Epithelial cell of proximal tubule (primary cell): ENCODE measurements around the gene PIGBOS1. TPM values are rescaled to one million over a fixed set of nuclear protein-coding genes. Genes with fewer than 3 reads are reported as not detected.

Experiments used
- DNase-seq: peaks from one replicate; pipeline ENCODE4 v3.0.0-alpha.2; 2011; ENCODE audit warnings: low read depth
- H3K4me3 ChIP-seq: 2 replicates; pipeline ENCODE4 v1.5.1; 2011; ENCODE audit warnings: low read depth, mild to moderate bottlenecking, low read length
- total RNA-seq: library from RNA; depleted of rRNA; stranded (reverse); fragments of >200 nt; gene quantifications from 2 replicates; pipeline ENCODE4 v1.2.3, GENCODE V29; 2015
- TF ChIP-seq, protein P1 (sequence below): conservative IDR thresholded peaks from 2 replicates; pipeline ENCODE4 v1.5.1; 2012; ENCODE audit warnings: low read depth, mild to moderate bottlenecking, low read length

The PIGBOS1 gene
- total RNA-seq, 1 donor from 2014 or later: 7.4 TPM

GRCh38 chr15:55277715-55278114 is 41.2 kb downstream of the PIGBOS1 start:
- DNase-seq: no peak
- TF ChIP-seq, protein P1, sequence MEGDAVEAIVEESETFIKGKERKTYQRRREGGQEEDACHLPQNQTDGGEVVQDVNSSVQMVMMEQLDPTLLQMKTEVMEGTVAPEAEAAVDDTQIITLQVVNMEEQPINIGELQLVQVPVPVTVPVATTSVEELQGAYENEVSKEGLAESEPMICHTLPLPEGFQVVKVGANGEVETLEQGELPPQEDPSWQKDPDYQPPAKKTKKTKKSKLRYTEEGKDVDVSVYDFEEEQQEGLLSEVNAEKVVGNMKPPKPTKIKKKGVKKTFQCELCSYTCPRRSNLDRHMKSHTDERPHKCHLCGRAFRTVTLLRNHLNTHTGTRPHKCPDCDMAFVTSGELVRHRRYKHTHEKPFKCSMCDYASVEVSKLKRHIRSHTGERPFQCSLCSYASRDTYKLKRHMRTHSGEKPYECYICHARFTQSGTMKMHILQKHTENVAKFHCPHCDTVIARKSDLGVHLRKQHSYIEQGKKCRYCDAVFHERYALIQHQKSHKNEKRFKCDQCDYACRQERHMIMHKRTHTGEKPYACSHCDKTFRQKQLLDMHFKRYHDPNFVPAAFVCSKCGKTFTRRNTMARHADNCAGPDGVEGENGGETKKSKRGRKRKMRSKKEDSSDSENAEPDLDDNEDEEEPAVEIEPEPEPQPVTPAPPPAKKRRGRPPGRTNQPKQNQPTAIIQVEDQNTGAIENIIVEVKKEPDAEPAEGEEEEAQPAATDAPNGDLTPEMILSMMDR: no peak
- H3K4me3 ChIP-seq: no peak overlapping the region

DNA sequence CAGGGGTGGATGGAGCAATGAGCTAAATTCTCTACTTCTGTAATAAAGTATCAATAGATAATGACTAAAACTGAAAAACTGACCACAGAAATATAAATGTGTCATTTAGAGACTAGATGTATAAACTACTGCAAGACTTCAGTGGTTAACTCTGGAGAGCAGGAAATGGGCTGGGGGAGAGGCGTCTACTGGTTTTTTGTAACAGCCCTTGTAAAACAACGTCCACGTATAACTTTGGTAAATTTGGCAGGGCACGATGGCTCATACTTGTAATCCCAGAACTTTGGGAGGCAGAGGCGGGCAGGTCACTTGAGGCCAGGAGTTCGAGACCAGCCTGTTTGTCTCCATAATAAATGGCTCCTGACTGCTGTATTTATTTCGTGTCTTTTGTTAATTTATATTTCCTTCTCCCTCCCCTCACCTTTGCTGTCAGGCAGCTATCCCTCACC is 41.8 kb downstream of the PIGBOS1 start:
- TF ChIP-seq, protein P1: no peak
- no peak for DNase-seq

GRCh38 chr15:55276324-55276723 is 42.6 kb downstream of the PIGBOS1 start:
- TF ChIP-seq, protein P1: no peak
- no peak for DNase-seq

More for the DNA sequence above, 41.8 kb downstream of the PIGBOS1 start:
- no peak overlapping the region for H3K4me3 ChIP-seq

DNA sequence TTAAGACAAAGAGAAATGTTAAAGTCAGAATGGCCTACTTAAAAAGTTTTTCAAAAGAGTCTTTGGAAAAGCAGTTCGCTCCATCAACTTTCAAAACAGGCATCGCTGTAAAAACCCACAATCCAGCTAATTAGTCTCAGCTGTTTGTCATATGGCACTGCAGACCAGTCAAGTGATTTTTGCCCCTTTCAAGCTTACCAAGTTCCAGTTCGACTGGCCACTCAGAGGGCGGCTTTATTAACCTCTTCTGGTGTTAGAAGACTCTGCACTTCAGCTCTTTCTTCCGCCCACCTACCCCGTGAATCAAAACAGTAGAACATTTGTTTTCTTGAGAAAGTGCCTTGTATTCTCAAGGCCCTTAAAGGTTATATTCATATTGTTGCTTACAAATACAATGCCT is 48.6 kb downstream of the PIGBOS1 start:
- TF ChIP-seq, protein P1: no peak
- H3K4me3 ChIP-seq: no peak overlapping the region
- DNase-seq: no peak

More at GRCh38 chr15:55276324-55276723, 42.6 kb downstream of the PIGBOS1 start:
- H3K4me3 ChIP-seq: no peak overlapping the region

DNA sequence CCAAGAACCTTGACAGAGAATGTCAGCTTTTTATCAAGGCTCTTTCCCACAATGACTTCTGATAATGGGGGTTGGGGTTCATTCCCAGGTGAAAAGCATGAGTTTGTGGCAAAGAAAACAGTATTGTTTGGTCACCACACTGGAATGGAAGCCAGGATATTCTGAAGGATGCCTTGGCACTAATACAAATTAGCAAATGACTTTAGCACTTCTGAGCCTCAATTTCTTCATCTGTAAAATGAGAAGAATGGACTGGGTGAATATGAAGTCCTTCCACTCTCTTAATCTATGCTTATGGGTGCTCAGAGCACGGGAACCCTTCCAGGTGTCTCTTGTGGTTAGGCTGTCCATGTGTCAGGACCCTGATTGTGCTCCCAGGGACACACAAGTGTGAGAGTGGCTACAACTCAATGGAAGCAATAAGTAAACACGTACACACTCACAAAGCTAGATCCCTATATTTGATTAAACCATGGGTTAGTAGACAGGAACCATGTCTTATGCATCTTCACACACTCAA is 50.7 kb downstream of the PIGBOS1 start:
- no peak for DNase-seq
- TF ChIP-seq, protein P1: no peak
- H3K4me3 ChIP-seq: no peak overlapping the region

DNA sequence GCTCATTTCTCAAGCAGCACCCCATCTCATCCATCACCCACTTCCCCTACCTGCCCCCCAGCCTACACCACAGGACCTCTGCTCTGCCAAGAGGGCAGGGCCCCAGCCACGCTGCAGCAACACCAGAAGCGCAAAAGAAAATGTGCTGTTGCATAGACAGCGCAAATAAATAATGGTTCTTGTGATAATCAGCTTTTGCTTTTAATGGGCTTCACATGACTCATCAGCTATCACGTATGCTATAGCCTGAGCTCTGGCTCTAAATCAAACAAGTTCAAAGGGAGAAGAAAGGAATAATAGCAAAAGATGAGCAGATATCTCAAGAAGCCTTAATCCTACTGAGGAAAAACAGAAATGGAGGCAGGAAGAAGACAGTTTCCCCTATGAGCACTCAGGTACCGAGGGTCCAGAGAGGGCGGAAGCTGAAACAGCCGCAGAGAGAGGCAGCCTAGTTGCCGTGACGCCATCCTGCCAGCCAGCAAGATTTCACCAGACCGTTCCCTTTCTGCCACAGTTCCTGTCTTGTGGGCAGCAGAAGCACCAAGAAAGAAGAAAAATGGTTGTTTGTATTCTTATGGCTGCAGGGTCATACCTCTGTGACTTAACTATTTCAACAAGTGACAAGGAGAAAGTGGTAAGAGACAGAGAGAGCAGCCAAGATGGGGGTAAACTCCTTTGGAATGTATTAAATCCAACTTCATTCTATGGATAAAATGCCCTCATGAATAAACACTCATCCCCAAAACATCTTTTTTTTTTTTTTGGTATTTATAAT is 51.3 kb downstream of the PIGBOS1 start:
- no peak for DNase-seq
- no peak overlapping the region for H3K4me3 ChIP-seq
- TF ChIP-seq, protein P1: no peak

Other genes with a start within 250 kb of the PIGBOS1 start
- gene RSL24D1, start 122.2 kb downstream of the PIGBOS1 start, total RNA-seq: 80.3 and 86.5 TPM in 2 replicates
- gene RAB27A, start 29.3 kb downstream of the PIGBOS1 start, total RNA-seq: 4.6 and 9.7 TPM in 2 replicates
- 11.4 and 15.3 TPM in 2 replicates for gene PIGB, start 99 bp upstream of the PIGBOS1 start, total RNA-seq
- 17.6 and 23.8 TPM in 2 replicates for gene CCPG1, start 89.2 kb upstream of the PIGBOS1 start, total RNA-seq
- gene PIERCE2, start 89.4 kb upstream of the PIGBOS1 start, total RNA-seq: 1.4 and 3.3 TPM in 2 replicates
- gene DNAAF4, start 189.1 kb upstream of the PIGBOS1 start, total RNA-seq: 3.3 and 5.3 TPM in 2 replicates